NCI-H187 treated with DMSO at 0.1 percent for 48 hours (cell line): ENCODE data around the gene CDC42EP4.
"Not testable (repeated sequence)": the region's sequence is repeated elsewhere in the genome, so short reads cannot be mapped to it uniquely, and the experiment has no call there.

ENCODE experiments used
- DNase-seq: peaks from one replicate; lab custom pipeline; 2025; lab: John Stamatoyannopoulos, UW

CDC42EP4 gene

DNA sequence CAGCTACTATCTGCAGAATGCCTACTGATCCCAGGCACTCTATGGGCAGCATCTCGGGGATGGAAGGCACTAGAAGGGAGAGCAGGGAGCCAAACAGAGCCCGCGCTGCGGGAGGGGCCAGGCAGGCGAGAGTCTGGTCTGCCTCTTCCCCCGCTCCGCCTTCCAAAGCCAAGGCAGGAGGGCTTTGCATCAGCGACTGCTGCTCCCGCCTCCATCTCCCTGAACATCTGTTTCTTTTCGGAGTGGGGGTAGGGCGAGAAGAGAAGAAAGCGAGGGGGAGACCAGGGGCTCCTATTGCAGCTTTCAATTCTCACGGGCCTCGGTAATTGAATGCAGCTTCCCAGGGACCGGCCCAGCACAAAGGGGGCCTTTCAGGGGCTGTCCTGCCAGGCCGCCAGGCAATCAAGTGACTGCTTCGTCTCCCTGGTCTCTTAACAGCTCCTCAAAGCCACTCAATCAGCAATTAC lies 31.4 kb upstream of the CDC42EP4 start:
- DNase-seq: no peak

DNA sequence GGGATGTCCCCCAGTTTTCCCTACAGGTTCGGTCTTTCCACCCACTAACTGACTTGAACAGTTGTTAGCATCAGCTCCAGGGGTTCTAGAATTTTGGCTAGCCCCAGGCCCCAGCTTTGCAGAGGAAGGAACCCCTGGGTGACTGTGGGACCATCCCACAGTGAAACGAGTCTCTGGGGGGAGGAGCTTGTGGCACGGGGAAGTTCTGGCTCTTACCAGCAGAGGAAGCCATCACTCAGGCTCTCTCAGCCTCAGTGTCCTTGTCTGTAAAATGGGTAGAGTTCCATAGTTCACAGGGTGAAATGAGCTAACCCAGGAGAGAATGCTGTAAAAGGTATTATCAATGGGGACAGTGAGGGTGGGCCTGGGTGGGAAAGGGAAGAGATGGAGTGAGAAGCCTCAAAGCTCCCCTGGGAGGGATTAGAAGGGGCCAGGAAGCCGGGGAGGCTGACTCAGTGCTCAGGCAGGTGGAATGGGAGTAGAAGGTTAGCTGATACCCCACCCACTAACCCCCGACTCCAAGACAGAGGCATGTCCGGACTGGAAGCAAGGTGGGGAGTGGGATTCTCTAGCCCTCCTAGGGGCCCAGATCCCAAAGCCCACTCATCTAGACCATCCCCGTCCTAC lies 30.9 kb upstream of the CDC42EP4 start:
- no peak for DNase-seq

DNA sequence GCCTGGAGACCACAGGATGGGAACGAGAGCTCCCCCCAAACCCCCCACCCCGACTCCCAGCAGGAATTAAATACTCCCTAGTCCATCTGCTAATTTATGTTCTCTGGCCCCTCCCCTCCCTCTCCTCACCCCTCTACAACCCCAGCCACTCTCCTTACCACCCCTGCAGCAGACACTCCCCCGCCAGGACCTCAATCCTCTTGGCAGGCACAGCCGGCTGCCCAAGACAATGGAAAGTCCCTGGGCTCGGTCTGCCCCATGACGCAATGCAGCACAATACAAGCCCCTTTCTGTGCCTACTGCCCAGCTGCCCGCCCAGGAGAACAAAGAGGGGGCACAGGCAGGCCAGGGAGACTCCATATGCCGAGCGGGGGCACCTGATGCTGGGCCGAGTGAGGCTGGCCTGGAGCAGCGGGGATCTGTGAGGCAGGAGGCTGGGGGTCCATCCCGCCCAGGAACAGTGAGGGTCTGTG lies 30.3 kb upstream of the CDC42EP4 start:
- DNase-seq: no peak

DNA sequence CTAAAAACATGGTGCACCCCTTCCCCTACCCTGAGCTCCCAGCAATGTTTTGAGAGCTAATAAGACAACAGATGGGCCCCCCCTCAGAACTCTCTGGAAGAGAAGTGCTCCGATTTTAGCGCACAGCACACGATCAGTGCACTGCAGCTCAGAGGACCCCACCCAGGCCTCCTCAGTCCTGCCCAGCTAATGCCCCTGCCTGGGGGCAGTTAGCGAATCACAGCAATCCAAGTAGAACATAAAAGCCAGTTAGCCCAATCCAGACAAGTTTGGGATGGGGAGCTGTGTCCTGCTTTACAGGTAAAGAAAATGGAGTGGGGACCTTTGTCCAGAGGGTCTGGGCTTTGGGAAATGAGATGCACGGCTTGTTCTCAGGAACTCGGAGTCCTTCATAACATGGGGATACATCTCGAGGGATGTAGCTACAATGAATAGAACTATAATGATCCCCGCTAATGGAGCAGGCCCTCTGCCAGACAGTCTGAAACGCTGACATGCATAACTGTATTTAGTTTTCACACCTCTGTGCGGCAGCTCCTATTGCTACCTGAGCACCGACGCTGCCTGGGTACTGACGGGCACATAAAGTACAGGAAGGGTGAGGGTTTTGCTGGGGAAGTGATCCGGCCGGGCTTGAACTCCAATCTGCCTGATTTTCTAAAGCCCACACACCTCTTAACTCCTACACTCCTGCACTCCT lies 29.7 kb upstream of the CDC42EP4 start:
- DNase-seq: no peak

DNA sequence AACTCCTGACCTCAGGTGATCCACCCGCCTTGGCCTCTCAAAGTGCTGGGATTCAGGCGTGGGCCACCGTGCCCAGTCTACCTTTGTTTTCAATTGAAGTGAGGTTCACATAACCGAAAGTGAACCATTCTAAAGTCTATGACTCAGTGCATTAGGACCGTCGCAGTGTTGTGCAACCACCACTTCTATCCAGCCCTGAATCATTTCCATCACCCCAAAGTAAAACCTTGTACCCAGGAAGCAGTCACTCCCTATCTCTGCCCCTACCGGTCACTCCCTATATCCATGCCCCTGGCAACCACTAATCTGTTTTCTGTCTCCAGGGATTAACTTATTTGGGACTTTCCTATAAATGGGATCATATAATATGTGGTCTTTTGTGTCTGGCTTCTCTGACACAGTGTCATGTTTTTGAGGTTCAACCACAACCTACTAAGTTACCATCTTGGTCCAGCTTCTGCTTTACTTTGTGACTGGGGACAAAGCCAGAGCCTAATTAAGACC lies 28.3 kb upstream of the CDC42EP4 start:
- DNase-seq: no peak

DNA sequence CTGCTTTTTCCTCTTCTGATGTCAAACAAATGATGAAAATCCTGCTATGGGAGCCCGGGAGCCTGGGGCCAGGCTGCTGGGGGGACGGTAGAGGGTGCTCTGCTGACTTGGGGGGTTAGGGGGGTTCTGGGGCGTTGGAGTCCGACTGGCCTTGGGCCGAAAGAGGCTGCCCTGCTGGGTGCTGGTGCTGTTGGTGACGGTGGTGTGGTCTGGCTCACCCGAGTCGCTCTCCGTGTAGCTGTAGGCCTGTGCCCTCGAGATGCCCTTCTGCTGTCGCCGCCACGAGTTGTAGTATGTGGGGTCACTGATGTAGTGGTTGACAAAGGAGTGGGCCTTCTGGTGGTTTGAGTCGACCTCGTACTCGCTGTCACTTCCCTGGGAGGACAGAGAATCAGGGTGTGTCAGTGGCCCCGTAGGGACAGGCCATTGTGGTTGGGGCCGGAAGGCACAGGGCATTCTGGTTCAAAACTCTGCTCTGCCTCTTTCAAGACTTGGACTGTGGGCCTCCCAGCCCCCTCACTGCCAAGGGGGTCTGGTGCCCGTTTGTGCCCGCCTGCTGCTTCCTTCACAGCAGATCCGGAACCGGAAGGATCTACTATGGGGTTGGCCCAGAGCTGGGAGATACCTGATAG lies 26.9 kb upstream of the CDC42EP4 start:
- no peak for DNase-seq

DNA sequence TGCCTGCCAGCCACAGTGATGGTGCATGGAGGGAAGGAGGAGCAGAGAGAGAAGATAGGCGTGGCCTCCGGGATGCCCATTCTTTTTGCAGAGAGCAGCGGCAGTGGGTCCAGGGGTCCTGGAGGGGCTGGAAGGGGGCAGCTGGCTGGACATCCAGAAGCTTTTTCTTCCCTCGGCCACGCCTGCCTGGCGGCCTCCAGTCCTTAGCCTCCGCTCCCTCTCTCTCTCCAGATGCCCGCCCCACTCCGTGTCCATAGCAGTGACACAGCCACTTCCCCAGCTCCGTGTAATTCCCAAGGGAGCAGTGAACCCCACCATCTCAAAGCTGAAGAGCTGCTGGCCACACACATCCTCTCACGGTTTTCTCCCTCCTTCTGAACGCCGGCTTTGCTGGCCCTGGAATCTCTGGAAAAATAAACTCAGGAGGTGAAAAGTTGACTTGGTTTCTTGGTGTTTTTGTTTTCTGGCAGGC lies 26.3 kb upstream of the CDC42EP4 start:
- DNase-seq: no peak

DNA sequence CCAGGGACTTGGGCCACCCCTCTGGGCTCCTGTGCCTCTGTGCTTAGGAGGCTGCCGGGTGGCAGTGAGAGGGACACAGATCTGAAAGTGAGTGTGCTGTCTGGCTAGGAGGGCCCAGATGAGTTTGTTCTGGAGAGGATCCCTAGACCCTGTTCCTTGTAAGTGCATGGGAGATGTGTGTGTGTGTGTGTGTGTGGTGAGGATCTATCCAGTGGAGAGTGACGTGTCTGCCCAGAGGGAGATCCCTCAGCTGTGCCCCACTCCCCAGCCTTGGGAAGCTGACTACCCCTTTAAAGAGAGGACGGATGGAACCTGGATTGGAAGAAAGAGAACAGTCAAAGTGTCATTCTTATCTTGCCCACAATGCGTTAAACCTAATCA lies 25.5 kb upstream of the CDC42EP4 start:
- DNase-seq: no peak

DNA sequence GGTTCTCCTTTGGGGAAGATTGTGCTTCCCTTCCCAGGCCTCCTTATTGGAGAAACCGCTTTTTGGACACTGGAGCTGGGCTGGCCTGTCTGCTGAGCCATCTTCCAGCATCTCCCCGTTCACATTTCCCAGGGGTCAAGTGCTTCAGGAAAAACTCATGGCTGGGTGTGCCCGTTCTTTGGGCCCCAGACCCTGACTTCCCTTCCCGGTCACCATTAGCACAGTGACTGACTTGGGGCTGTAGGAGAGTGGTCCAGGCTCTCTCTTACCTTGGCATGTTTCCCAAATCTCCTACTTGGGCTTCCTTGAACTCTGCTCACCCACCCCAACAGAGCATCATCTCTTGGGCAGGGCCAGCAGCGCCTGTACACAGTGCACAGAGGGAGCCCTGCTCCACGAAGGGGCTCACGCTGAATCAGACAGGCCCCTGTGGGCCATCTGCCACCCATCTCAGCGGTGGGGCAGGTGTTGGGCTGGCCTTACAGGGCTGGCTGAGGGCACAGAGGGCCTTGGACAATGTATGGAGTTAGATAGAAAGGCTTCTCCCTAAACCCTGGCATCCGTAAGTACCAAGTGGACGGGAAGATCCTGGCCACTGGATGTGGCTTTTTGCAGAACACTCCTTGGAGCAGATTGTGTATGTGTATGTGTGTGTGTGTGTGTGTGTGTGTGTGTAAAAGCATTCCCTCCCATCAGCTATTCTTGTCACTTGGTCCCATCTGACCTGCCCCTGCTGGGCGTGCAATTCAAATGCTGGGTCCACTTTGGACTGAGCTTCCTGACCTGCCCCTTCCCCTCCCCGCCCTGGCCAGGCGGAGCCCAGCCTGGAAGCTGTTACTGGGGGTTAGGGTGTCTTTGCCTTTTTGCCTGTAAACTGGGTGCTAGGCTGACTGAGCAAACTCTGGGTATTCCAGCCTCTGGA lies 24.9 kb upstream of the CDC42EP4 start:
- no peak for DNase-seq

DNA sequence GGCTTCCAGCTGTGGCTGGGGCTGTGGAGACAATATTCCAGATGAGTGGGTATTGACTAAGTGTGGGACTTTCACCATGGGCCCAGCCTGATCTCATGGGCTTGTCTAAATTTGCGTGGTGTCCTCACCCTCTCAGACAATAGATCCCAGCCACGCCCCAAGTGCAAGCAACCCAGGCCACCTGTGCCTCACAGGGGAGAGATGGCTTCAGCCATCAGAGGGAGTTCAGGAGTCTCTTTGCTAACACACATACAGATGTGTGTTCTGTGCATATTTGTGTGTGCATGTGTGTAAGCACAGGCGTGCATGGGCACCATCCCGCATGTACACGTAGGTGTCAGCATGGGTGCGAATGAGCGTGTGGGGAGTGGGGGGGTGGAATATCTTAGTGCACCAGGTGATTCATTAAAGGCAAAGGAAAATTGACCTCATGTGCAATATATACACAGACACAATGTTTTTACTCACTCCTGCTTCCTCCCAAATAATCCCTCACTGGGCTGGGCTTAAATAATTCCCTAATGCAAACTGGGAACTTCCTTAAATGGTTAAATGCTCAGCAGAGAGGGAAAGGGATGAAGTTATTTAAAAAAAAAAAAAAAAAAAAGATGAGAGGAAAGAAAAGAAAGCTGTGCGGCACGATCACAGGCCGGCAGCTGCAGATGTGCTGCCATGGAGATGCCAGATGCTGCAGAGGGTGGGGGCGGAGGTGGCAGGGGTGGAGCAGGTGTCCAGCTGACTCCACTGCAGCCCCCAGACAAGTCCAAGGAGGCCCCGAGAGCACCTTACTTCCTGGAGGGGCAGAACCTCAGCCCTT lies 24.0 kb upstream of the CDC42EP4 start:
- no peak for DNase-seq

DNA sequence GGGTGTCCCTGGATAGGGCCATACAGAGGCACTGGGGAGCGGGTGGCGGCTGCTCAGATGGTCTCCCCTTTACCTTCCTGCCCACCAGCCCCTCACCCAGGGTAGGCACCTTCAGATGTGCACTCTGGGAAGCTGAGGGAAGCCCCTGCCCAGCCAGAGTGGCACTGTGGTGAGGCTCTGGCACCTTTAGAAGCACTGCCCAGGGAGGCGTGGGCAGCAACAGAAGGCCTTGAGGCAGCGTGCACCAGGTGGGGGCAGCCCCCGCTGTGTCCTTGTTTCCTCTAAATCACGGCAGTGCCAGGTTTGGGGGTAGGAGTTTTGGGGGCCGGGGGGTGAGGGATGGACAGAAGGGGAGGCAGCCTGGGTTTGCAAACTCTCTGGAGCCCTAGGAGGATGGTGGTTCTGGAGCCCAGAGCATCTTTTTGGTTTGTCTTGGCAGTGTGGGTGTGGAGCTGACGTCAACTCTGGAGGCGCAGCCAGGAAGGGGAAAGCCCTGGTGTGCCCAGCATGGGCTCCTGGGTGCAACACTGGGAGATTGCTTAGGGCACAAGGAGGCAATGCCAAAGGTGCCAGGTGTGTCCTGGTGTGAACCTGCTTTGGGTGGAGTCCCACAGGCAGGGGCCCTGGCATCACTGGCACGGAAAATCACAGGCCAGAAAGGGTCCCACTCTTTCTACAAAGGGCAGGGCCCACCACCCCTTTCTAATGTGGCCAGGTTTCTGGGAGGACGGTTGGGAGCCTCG lies 23.1 kb upstream of the CDC42EP4 start:
- no peak for DNase-seq

DNA sequence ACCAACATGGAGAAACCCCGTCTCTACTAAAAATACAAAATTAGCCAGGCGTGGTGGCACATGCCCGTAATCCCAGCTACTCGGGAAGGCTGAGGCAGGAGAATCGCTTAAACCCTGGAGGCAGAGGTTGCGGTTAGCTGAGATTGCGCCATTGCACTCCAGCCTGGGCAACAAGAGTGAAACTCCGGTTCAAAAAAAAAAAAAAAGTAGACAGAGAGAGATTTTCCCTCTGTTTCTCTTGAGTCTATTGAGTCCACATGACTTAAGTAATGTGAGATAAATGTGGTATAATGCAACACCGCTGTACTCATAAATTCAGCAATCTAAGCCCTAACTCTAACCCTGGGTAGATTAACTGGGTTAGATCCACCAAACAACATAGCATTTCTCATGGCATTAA lies 21.6 kb upstream of the CDC42EP4 start:
- not testable (repeated sequence) for DNase-seq

DNA sequence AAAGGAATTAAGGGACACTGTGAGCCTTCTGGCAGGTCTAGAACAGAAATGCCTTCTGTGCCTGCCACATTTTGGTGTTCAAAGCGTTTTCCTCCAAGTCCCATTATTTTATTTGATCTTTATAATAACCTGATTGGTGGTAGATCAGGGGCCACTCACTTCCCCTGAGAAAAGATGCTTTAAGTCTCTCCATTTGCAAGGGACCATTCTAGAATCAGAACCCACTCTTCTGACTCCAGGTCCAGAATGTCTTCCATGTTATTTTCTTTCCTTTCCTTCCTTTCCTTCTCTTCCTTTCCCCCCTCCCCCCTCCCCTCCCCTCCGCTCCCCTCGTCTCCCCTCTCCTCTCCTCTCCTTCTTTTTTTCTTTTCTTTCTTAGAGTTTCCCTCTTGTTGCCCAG lies 19.3 kb upstream of the CDC42EP4 start:
- DNase-seq: no peak

DNA sequence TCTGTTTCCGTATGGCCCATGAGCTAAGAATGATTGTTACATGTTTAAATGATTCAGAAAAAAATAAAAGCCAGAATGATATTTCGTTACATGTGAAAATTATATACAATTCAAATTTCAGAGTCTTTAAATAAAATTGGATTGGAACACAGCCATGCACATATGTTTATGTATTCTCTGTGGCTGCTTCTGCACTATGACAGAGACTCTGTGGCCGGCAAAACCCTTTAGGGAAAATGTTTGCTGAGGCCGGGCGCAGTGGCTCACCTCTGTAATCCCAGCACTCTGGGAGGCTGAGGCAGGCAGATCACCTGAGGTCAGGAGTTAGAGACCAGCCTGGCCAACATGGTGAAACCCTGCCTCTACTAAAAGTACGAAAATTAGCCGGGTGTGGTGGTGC lies 15.9 kb upstream of the CDC42EP4 start:
- DNase-seq: no peak

DNA sequence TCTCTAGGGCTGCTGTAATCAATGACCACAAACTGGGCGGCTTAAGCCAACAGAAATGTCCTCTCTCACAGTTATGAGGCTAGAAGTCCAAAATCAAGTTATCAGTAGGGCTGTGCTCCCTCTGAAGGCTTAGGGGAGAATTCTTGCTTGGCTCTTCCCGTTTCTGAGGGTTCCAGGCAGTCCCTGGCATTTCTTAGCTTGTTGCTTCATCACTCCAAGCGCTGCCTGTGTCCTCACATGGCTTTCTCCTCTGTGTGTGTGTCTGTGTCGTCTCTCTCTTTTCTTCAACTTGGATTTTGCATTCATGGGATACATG lies 13.7 kb upstream of the CDC42EP4 start:
- DNase-seq: no peak

DNA sequence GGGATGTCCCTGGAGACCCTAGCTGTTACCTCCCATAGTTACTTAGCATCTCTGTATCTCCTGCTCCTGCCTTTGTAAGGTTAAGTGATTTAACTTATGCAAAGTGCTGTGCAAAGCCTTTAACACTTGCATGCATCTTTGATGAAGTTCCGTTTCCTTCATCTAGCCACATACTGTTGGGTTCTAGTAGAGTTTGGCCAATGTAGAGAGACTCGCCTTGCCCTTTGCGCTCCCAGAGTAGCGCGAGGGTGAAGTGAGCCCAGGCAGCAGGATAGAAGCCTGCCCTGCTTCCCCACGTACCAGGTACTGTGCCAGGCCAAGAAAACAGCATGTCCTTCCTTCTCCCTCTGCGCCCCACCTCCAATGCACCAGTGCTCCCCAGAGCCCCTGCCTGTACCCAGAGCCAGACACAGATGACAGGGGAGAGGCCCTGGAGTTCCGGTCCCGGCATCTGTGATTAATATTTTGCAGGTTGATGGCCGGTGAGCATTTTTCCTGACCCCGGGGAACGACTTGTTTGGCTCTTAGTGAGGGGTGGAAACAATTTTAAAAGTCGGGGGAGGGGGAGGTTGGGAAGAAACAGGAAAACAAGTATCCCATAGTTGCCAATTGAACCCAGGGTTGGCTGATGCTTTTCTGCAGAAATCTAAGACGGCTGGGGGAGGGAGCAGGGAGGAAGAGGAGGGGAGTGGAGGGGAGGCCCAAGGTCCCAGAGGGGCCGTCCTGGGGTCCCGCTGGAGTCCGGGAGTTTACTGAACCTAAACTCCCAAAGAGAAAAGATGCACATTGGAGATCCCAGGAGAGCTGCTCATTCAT lies 13.1 kb upstream of the CDC42EP4 start:
- no peak for DNase-seq

DNA sequence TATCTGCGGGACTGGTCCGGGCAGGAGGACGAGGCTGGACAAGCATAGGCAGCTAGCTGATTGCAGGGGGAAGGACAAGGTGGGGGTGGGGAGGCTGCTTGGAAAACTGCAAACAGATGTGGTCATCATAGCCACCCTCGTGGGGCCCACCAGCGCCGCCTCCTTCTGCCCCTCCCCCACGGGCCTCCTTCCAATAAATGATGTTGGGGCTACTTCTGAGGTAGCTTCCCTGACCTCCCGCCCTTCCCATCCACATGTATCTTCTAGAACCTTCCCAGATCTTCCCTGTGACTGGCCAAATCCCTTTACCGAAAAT lies 12.3 kb upstream of the CDC42EP4 start:
- no peak for DNase-seq

DNA sequence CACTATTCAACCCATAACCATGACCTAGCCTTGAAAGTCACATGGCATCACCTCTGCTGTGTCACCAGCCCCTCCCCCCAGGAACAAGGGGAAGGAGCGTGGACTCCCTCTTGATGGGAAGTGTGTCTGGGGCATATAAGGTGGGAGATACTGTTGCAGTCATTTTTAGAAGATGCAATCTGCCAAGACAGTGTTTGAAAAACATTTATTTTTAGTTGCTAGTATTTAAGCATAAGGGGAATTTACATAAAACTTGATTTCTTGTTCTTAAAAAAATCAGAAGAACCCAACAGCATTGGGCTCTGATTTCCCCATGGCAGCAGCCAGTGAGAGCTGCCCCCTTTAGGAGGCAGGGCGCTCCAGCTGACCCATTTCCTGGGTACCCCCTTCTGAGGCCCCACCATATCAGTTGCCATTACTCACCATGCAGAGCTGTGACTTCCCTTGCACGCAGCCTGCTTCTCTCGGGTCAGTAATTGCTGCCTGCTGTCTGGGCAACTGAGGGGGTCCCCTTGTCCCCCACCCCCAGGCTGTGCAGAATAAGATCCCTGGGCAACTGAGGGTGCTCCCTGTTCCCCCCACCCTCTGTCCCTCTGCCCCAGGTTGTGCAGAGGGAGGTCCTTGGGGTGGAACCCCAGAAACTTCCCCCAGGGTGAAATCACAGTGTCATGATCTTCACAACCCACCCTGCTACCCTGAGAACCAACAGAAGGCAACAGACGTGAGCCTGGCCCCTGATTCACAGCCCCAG lies 11.8 kb upstream of the CDC42EP4 start:
- DNase-seq: no peak
